Smooth muscle cell (in vitro differentiated cells): ENCODE results near the gene PRKCA. TPM values are rescaled to one million over a fixed set of nuclear protein-coding genes. Genes with fewer than 3 reads are reported as not detected.

ENCODE experiments used
- DNase-seq: peaks from one replicate; lab custom pipeline; 2025; ENCODE audit not compliant: unreplicated experiment; lab: John Stamatoyannopoulos, UW
- H2AFZ ChIP-seq: fragments of 200-600 bp; sonication (generic); 2 replicates; pipeline ENCODE4 v1.6.0; 2016; ENCODE audit warnings: antibody characterized with exemption, low read depth, mild to moderate bottlenecking
- H3F3A ChIP-seq: fragments of 200-600 bp; sonication (generic); 2 replicates; pipeline ENCODE4 v1.6.0; 2017; ENCODE audit warnings: antibody characterized with exemption, low read depth
- H3K27ac ChIP-seq: fragments of 200-600 bp; sonication (generic); 2 replicates; pipeline ENCODE4 v1.5.1; 2016; ENCODE audit warnings: low read depth, mild to moderate bottlenecking
- H3K27me3 ChIP-seq: fragments of 200-600 bp; sonication (generic); 2 replicates; pipeline ENCODE4 v1.6.1; 2016; ENCODE audit warnings: low read depth, mild to moderate bottlenecking
- H3K36me3 ChIP-seq: fragments of 200-600 bp; sonication (generic); 2 replicates; pipeline ENCODE4 v1.5.1; 2016; ENCODE audit warnings: low read depth
- H3K4me1 ChIP-seq: fragments of 200-600 bp; sonication (generic); 2 replicates; pipeline ENCODE4 v1.5.1; 2016; ENCODE audit warnings: low read depth
- H3K4me2 ChIP-seq: fragments of 200-600 bp; sonication (generic); 2 replicates; pipeline ENCODE4 v1.6.0; 2016; ENCODE audit warnings: mild to moderate bottlenecking
- H3K4me3 ChIP-seq: fragments of 200-600 bp; sonication (generic); 2 replicates; pipeline ENCODE4 v1.5.1; 2016; ENCODE audit warnings: mild to moderate bottlenecking
- H3K79me2 ChIP-seq: fragments of 200-600 bp; sonication (generic); 2 replicates; pipeline ENCODE4 v1.6.0; 2016; ENCODE audit warnings: low read depth, mild to moderate bottlenecking
- H3K9ac ChIP-seq: fragments of 200-600 bp; sonication (generic); 2 replicates; pipeline ENCODE4 v1.6.0; 2016; ENCODE audit warnings: low read depth
- H3K9me3 ChIP-seq: fragments of 200-600 bp; sonication (generic); replicated peaks from 2 replicates; pipeline ENCODE4 v1.5.1; 2016; ENCODE audit warnings: low read depth
- H4K20me1 ChIP-seq: fragments of 200-600 bp; sonication (generic); 2 replicates; pipeline ENCODE4 v1.6.0; 2016; ENCODE audit warnings: low read depth
- CTCF ChIP-seq: fragments of 200-600 bp; sonication (generic); IDR thresholded peaks from 2 replicates; pipeline ENCODE4 v1.5.1; 2017; ENCODE audit warnings: borderline replicate concordance, mild to moderate bottlenecking, antibody characterized with exemption; ENCODE audit not compliant: insufficient read depth, poor library complexity, severe bottlenecking
- WGBS: methylation state at CpG from one replicate; pipeline ENCODE4 v1.1.7; 2016; ENCODE audit warnings: low lambda C conversion rate; 5-methylcytosine and 5-hydroxymethylcytosine counted together
- polyA plus RNA-seq: library from polyadenylated mRNA; unstranded; fragments of >200 nt; fragmentation: Nextera tagmentation; extraction: Ambion mirVana; gene quantifications from 2 replicates; pipeline ENCODE4 v1.2.1, GENCODE V29; 2016
- total RNA-seq: library from RNA; depleted of rRNA; stranded (reverse); fragments of >200 nt; gene quantifications from 2 replicates; pipeline ENCODE4 v1.2.3, GENCODE V29; 2014

PRKCA gene
- total and polyA plus RNA-seq, 2 experiments from 2014 or later, result 0.78 to 7.1 TPM

GRCh38 chr17:66749217-66749832, 446.9 kb downstream of the PRKCA start:
- no peaks in the 10 kb centered on the region for H3K27me3 ChIP-seq
- no peaks in the 10 kb centered on the region for H3K36me3 ChIP-seq
- no peaks in the 10 kb centered on the region for H3K9me3 ChIP-seq
- H3K79me2 ChIP-seq, result no peaks in the 10 kb centered on the region
- no peak overlapping the region for H3K9ac ChIP-seq
- no peak for DNase-seq
- no peak overlapping the region for H2AFZ ChIP-seq
- H3F3A ChIP-seq, result no peaks in the 10 kb centered on the region
- no peak overlapping the region for H3K27ac ChIP-seq
- no peak overlapping the region for H3K4me3 ChIP-seq
- no peaks in the 10 kb centered on the region for H3K4me1 ChIP-seq
- no peak overlapping the region for H3K4me2 ChIP-seq
- H4K20me1 ChIP-seq, result no peaks in the 10 kb centered on the region
- 97% methylated on average over 5 of the region's 7 CpGs for WGBS
- no peak for TF ChIP-seq CTCF

- no peak for DNase-seq
- no peak overlapping the region for H3K9ac ChIP-seq
- no peaks in the 10 kb centered on the region for H3K27me3 ChIP-seq
- WGBS, result 97% methylated on average over 7 of the region's 7 CpGs
- no peaks in the 10 kb centered on the region for H3K4me1 ChIP-seq
- H4K20me1 ChIP-seq, result no peaks in the 10 kb centered on the region
- H3K27ac ChIP-seq, result no peak overlapping the region
- H3K79me2 ChIP-seq, result no peaks in the 10 kb centered on the region
- H2AFZ ChIP-seq, result no peak overlapping the region
- H3K4me3 ChIP-seq, result no peak overlapping the region
- H3K36me3 ChIP-seq, result no peaks in the 10 kb centered on the region
- H3K9me3 ChIP-seq, result no peaks in the 10 kb centered on the region
- H3F3A ChIP-seq, result no peaks in the 10 kb centered on the region
- H3K4me2 ChIP-seq, result no peak overlapping the region
- no peak for TF ChIP-seq CTCF
Measured at GRCh38 chr17:66750116-66750515, 447.7 kb downstream of the PRKCA start.

- Histone ChIP-seq H3K9ac (no peak overlapping the region), H2AFZ (no peak overlapping the region), H4K20me1 (no peaks in the 10 kb centered on the region), H3K9me3 (no peaks in the 10 kb centered on the region), H3K4me3 (no peak overlapping the region), H3K27ac (no peak overlapping the region), H3K79me2 (no peaks in the 10 kb centered on the region), H3K27me3 (no peaks in the 10 kb centered on the region), H3K4me2 (no peak overlapping the region), H3K36me3 (no peaks in the 10 kb centered on the region), H3F3A (no peaks in the 10 kb centered on the region), H3K4me1 (no peaks in the 10 kb centered on the region)
- DNase-seq, result no peak
- no peak for TF ChIP-seq CTCF
- 96% methylated on average over 11 of the region's 11 CpGs for WGBS
Measured at GRCh38 chr17:66750781-66751543, 448.5 kb downstream of the PRKCA start.
